GM23248 (cell line): ENCODE results near the gene TOMM70.

Experiments used
- EZH2 ChIP-seq: fragments of 200-600 bp; sonication (generic); IDR thresholded peaks from 2 replicates; pipeline ENCODE4 v1.6.1; 2018; ENCODE audit warnings: antibody characterized with exemption, mild to moderate bottlenecking; ENCODE audit not compliant: insufficient read depth, poor library complexity, severe bottlenecking
- EZH2phosphoT487 ChIP-seq: fragments of 200-600 bp; sonication (generic); IDR thresholded peaks from 2 replicates; pipeline ENCODE4 v1.6.1; 2018; ENCODE audit warnings: antibody characterized with exemption, moderate library complexity, mild to moderate bottlenecking, low read depth; ENCODE audit not compliant: insufficient read depth

DNA sequence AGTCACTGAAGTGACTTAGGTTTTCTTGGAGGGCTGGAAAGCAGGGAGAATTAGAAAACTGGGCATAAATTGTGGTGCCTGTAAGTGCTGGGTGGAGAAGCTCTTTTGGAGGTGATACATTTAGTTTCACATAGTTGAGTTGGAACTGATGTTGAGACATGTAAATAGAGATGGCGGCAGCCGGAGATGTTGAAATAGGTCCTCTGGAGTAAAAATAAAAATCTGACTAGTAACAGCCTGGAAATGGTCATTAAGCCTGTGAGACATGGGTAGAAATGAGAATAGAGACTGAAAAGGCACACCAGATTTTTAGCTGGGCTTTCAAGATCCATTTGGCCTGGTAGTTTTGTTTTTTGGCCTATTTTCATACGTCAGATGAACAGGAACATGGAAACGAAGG lies 69.2 kb downstream of the TOMM70 start:
- TF ChIP-seq EZH2: no peak
- no peak for TF ChIP-seq EZH2phosphoT487
